ENCODE measurements around the gene MAOB.
"Not testable (repeated sequence)": the region's sequence is repeated elsewhere in the genome, so short reads cannot be mapped to it uniquely, and the experiment has no call there.

DNA sequence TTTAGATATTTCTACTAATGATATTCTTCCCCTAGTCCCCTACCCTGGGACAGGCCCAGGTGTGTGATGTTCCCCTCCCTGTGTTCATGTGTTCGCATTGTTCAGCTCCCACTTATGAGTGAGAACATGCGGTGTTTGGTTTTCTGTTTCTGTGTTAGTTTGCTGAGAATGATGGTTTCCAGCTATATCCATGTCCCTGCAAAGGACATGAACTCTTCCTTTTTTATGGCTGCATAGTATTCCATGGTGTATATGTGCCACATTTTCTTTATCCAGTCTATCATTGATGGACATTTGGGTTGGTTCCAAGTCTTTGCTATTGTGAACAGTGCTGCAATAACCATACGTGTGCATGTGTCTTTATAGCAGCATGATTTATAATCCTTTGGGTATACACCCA, 39.8 kb upstream of the MAOB start:
- TF ChIP-seq, protein P1, sequence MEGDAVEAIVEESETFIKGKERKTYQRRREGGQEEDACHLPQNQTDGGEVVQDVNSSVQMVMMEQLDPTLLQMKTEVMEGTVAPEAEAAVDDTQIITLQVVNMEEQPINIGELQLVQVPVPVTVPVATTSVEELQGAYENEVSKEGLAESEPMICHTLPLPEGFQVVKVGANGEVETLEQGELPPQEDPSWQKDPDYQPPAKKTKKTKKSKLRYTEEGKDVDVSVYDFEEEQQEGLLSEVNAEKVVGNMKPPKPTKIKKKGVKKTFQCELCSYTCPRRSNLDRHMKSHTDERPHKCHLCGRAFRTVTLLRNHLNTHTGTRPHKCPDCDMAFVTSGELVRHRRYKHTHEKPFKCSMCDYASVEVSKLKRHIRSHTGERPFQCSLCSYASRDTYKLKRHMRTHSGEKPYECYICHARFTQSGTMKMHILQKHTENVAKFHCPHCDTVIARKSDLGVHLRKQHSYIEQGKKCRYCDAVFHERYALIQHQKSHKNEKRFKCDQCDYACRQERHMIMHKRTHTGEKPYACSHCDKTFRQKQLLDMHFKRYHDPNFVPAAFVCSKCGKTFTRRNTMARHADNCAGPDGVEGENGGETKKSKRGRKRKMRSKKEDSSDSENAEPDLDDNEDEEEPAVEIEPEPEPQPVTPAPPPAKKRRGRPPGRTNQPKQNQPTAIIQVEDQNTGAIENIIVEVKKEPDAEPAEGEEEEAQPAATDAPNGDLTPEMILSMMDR (IDR thresholded peaks at IDR 0.05; ENCODE audit: low read length) = not testable (repeated sequence)
- not testable (repeated sequence) for TF ChIP-seq EZH2 (IDR thresholded peaks at IDR 0.05; ENCODE audit: borderline replicate concordance, low read length)
